CD4-positive, alpha-beta T cell treated with Interleukin-4 for 1 hour (primary cell): Measurements from ENCODE around the gene SCNN1B.
"Not testable (repeated sequence)": the region's sequence is repeated elsewhere in the genome, so short reads cannot be mapped to it uniquely, and the experiment has no call there.

Experiments used
- DNase-seq, 2 donors: peaks; one replicate each; pipeline ENCODE4 v3.0.0-alpha.2; 2020 to 2022

The SCNN1B gene

GRCh38 chr16:23302045-23302956, at the start of gene SCNN1B:
SCNN1B (plus strand) TSS chr16:23302302; CDS start chr16:23348600, 46,298 bp downstream.
- no peak for DNase-seq

GRCh38 chr16:23252310-23252709, 49.8 kb upstream of the SCNN1B start:
- no peak for DNase-seq

GRCh38 chr16:23253650-23254049, 48.5 kb upstream of the SCNN1B start:
- not testable (repeated sequence) for DNase-seq

- DNase-seq = no peak
Measured at GRCh38 chr16:23254338-23254737, 47.8 kb upstream of the SCNN1B start.

- DNase-seq = no peak
Measured at GRCh38 chr16:23255000-23255399, 47.1 kb upstream of the SCNN1B start.

GRCh38 chr16:23256440-23256839, 45.7 kb upstream of the SCNN1B start:
- DNase-seq = no peak

GRCh38 chr16:23257682-23258081, 44.4 kb upstream of the SCNN1B start:
- no peak for DNase-seq

- no peak for DNase-seq
Measured at GRCh38 chr16:23258919-23259237, 43.2 kb upstream of the SCNN1B start.

GRCh38 chr16:23267647-23268046, 34.5 kb upstream of the SCNN1B start:
- DNase-seq = no peak

GRCh38 chr16:23268561-23268960, 33.5 kb upstream of the SCNN1B start:
- no peak for DNase-seq

- no peak for DNase-seq
Measured at GRCh38 chr16:23269248-23269953, 32.7 kb upstream of the SCNN1B start.

GRCh38 chr16:23270654-23271053, 31.4 kb upstream of the SCNN1B start:
- DNase-seq = no peak

- no peak for DNase-seq
Measured at GRCh38 chr16:23274968-23275367, 27.1 kb upstream of the SCNN1B start.

- DNase-seq = no peak
Measured at GRCh38 chr16:23276821-23277220, 25.3 kb upstream of the SCNN1B start.

GRCh38 chr16:23278031-23278430, 24.1 kb upstream of the SCNN1B start:
- DNase-seq = no peak

GRCh38 chr16:23279721-23280153, 22.4 kb upstream of the SCNN1B start:
- DNase-seq = no peak

GRCh38 chr16:23280483-23280967, 21.6 kb upstream of the SCNN1B start:
- no peak for DNase-seq

GRCh38 chr16:23282568-23282967, 19.5 kb upstream of the SCNN1B start:
- no peak for DNase-seq

GRCh38 chr16:23283571-23283970, 18.5 kb upstream of the SCNN1B start:
- no peak for DNase-seq

- no peak for DNase-seq
Measured at GRCh38 chr16:23284584-23284983, 17.5 kb upstream of the SCNN1B start.

GRCh38 chr16:23286131-23286532, 16.0 kb upstream of the SCNN1B start:
- DNase-seq = no peak

GRCh38 chr16:23288209-23288608, 13.9 kb upstream of the SCNN1B start:
- DNase-seq = no peak

- no peak for DNase-seq
Measured at GRCh38 chr16:23288726-23289512, 13.2 kb upstream of the SCNN1B start.
